ENCODE measurements around the gene CENPC. TPM values are rescaled to one million over a fixed set of nuclear protein-coding genes. Genes with fewer than 3 reads are reported as not detected.
"Not testable (repeated sequence)": the region's sequence is repeated elsewhere in the genome, so short reads cannot be mapped to it uniquely, and the experiment has no call there.

Gene CENPC
- total RNA-seq, 5 donors from 2014 or later (not counting 1 experiment from before 2014, with no cell fraction given) = 38.4 to 101 (median 40.0) TPM

- ChIA-PET POLR2A (interaction anchor here in 1 of 2 donors (0.6 kb wide), 1 partner anchor 83 kb away, joined by 4 read pairs; no protein-coding TSS in a partner anchor), CTCF (interaction anchor here (0.7 to 1.1 kb wide), 3 partner anchors 9 to 351 kb away, joined by 3 read pairs; no protein-coding TSS in a partner anchor)
- Histone ChIP-seq H3K36me3 (ENCODE audit: control insufficient read depth in 2 of 2, extremely low read depth in 1 of 2, insufficient read depth in 1 of 2, low read length in 1 of 2) (no peaks in the 10 kb centered on the region), H3K4me3 (ENCODE audit: control insufficient read depth in 1 of 2, extremely low read depth in 1 of 2, low read length in 1 of 2) (peak within 1 kb of the TSS; percentile 18 to 29), H3K27ac (ENCODE audit: low read length) (no peak within 1 kb of the TSS), H3K9me3 (no peaks in the 10 kb centered on the region), H3K27me3 (replicated peaks in 1 of 2; ENCODE audit: control insufficient read depth in 2 of 2, extremely low read depth in 1 of 2, insufficient read depth in 2 of 2, low read length in 1 of 2) (no peaks in the 10 kb centered on the region), H3K4me1 (ENCODE audit: control insufficient read depth in 1 of 2, extremely low read depth in 1 of 2, insufficient read depth in 2 of 2, low read length in 2 of 2) (peaks cover 0 to 23% of the 10 kb centered on the region in 2 experiments)
- Mint-ChIP-seq H3K4me1 (peaks cover 35 to 50% (median 48%) of the 10 kb centered on the region in 3 donors), H3K36me3 (no peaks in the 10 kb centered on the region), H3K27ac (peak within 1 kb of the TSS; percentile 91 to 94), H3K27me3 (no peaks in the 10 kb centered on the region), H3K9me3 (no peaks in the 10 kb centered on the region), H3K4me3 (peak within 1 kb of the TSS; percentile 78 to 88 (median 80))
- ATAC-seq (replicated peaks in 1 of 4) = peak; percentile 37 to 90 (median 71)
- WGBS (ENCODE audit: insufficient coverage) = no CpG with 5 or more reads among the region's 4 CpGs
- DNase-seq = peak in 14 of 35 experiments; percentile 11 to 51 (median 20)
Observed at GRCh38 chr4:67558493-67558892, 13.2 kb upstream of the CENPC start, which contains the start of gene STAP1. Gene STAP1, plus strand, starts transcription at chr4:67558727. Its CDS starts 83 bp downstream, at chr4:67558810.

- no peaks in the 10 kb centered on the region for H3K27me3 ChIP-seq (replicated peaks in 1 of 2; ENCODE audit: control insufficient read depth in 2 of 2, extremely low read depth in 1 of 2, insufficient read depth in 2 of 2, low read length in 1 of 2)
- Mint-ChIP-seq H3K27ac (peak overlapping the region; percentile 19 to 62), H3K36me3 (no peaks in the 10 kb centered on the region), H3K4me3 (no peak overlapping the region), H3K27me3 (no peaks in the 10 kb centered on the region), H3K9me3 (no peaks in the 10 kb centered on the region), H3K4me1 (peaks cover 33 to 58% (median 50%) of the 10 kb centered on the region in 3 donors)
- peaks cover 0 to 25% of the 10 kb centered on the region in 2 experiments for H3K4me1 ChIP-seq (ENCODE audit: control insufficient read depth in 1 of 2, extremely low read depth in 1 of 2, insufficient read depth in 2 of 2, low read length in 2 of 2)
- ChIA-PET CTCF (no interaction called here), POLR2A (interaction anchor here (0.6 to 1.4 kb wide), 2 partner anchors 13 to 25 kb away, joined by 3 to 5 read pairs; no protein-coding TSS in a partner anchor)
- no peaks in the 10 kb centered on the region for H3K36me3 ChIP-seq (ENCODE audit: control insufficient read depth in 2 of 2, extremely low read depth in 1 of 2, insufficient read depth in 1 of 2, low read length in 1 of 2)
- H3K4me3 ChIP-seq (ENCODE audit: control insufficient read depth in 1 of 2, extremely low read depth in 1 of 2, low read length in 1 of 2) = no peak overlapping the region
- ATAC-seq (replicated peaks in 1 of 4) (no peak), DNase-seq (no peak)
- WGBS (ENCODE audit: insufficient coverage) = 100% methylated on average over 1 of the region's 2 CpGs
- H3K9me3 ChIP-seq = no peaks in the 10 kb centered on the region
- H3K27ac ChIP-seq (ENCODE audit: low read length) = no peak overlapping the region
Observed at GRCh38 chr4:67556436-67556835, 11.1 kb upstream of the CENPC start.

GRCh38 chr4:67555447-67555846, 10.1 kb upstream of the CENPC start:
- no peaks in the 10 kb centered on the region for H3K27me3 ChIP-seq (replicated peaks in 1 of 2; ENCODE audit: control insufficient read depth in 2 of 2, extremely low read depth in 1 of 2, insufficient read depth in 2 of 2, low read length in 1 of 2)
- Mint-ChIP-seq H3K4me1 (peaks cover 30 to 49% (median 47%) of the 10 kb centered on the region in 3 donors), H3K27ac (no peak overlapping the region), H3K9me3 (no peaks in the 10 kb centered on the region), H3K27me3 (no peaks in the 10 kb centered on the region), H3K36me3 (no peaks in the 10 kb centered on the region), H3K4me3 (no peak overlapping the region)
- H3K9me3 ChIP-seq = no peaks in the 10 kb centered on the region
- ChIA-PET POLR2A (no interaction called here), CTCF (interaction anchor here in 1 of 2 donors (0.6 to 0.8 kb wide), 2 partner anchors 13 to 139 kb away, joined by 3 to 8 read pairs; no protein-coding TSS in a partner anchor)
- no peak for DNase-seq
- H3K36me3 ChIP-seq (ENCODE audit: control insufficient read depth in 2 of 2, extremely low read depth in 1 of 2, insufficient read depth in 1 of 2, low read length in 1 of 2) = no peaks in the 10 kb centered on the region
- no peak for ATAC-seq (replicated peaks in 1 of 4)
- no peak overlapping the region for H3K4me3 ChIP-seq (ENCODE audit: control insufficient read depth in 1 of 2, extremely low read depth in 1 of 2, low read length in 1 of 2)
- no peak overlapping the region for H3K27ac ChIP-seq (ENCODE audit: low read length)
- WGBS (ENCODE audit: insufficient coverage) = no CpG with 5 or more reads among the region's 3 CpGs
- peaks cover 0 to 25% of the 10 kb centered on the region in 2 experiments for H3K4me1 ChIP-seq (ENCODE audit: control insufficient read depth in 1 of 2, extremely low read depth in 1 of 2, insufficient read depth in 2 of 2, low read length in 2 of 2)

- H3K27me3 Mint-ChIP-seq = no peaks in the 10 kb centered on the region
- H3K36me3 Mint-ChIP-seq = no peaks in the 10 kb centered on the region
- Histone ChIP-seq H3K36me3 (ENCODE audit: control insufficient read depth in 2 of 2, extremely low read depth in 1 of 2, insufficient read depth in 1 of 2, low read length in 1 of 2) (no peaks in the 10 kb centered on the region), H3K27me3 (replicated peaks in 1 of 2; ENCODE audit: control insufficient read depth in 2 of 2, extremely low read depth in 1 of 2, insufficient read depth in 2 of 2, low read length in 1 of 2) (no peaks in the 10 kb centered on the region), H3K27ac (ENCODE audit: low read length) (no peak overlapping the region), H3K9me3 (no peaks in the 10 kb centered on the region), H3K4me3 (ENCODE audit: control insufficient read depth in 1 of 2, extremely low read depth in 1 of 2, low read length in 1 of 2) (no peak overlapping the region), H3K4me1 (ENCODE audit: control insufficient read depth in 1 of 2, extremely low read depth in 1 of 2, insufficient read depth in 2 of 2, low read length in 2 of 2) (peaks cover 0 to 19% of the 10 kb centered on the region in 2 experiments)
- no peak overlapping the region for H3K27ac Mint-ChIP-seq
- CTCF ChIA-PET = interaction anchor here in 1 of 2 donors (0.6 kb wide), 1 partner anchor 71 kb away, joined by 3 read pairs; no protein-coding TSS in a partner anchor
- ATAC-seq (replicated peaks in 1 of 4) = no peak
- POLR2A ChIA-PET = interaction anchor here in 1 of 2 donors (0.6 to 1.0 kb wide), 2 partner anchors 18 to 27 kb away, joined by 3 to 4 read pairs; no protein-coding TSS in a partner anchor
- H3K4me3 Mint-ChIP-seq = no peak overlapping the region
- H3K9me3 Mint-ChIP-seq = no peaks in the 10 kb centered on the region
- 100% methylated on average over 2 of the region's 3 CpGs for WGBS (ENCODE audit: insufficient coverage)
- no peak for DNase-seq
- H3K4me1 Mint-ChIP-seq = peaks cover 26 to 42% (median 41%) of the 10 kb centered on the region in 3 donors
Observed at GRCh38 chr4:67554096-67554495, 8.8 kb upstream of the CENPC start.

GRCh38 chr4:67552146-67552792, 7.0 kb upstream of the CENPC start:
- not testable (repeated sequence) for H3K36me3 Mint-ChIP-seq; H3K4me1 ChIP-seq (ENCODE audit: control insufficient read depth in 1 of 2, extremely low read depth in 1 of 2, insufficient read depth in 2 of 2, low read length in 2 of 2); DNase-seq; ATAC-seq (replicated peaks in 1 of 4); H3K9me3 Mint-ChIP-seq; H3K4me3 ChIP-seq (ENCODE audit: control insufficient read depth in 1 of 2, extremely low read depth in 1 of 2, low read length in 1 of 2); H3K36me3 ChIP-seq (ENCODE audit: control insufficient read depth in 2 of 2, extremely low read depth in 1 of 2, insufficient read depth in 1 of 2, low read length in 1 of 2); H3K27ac ChIP-seq (ENCODE audit: low read length); H3K27me3 ChIP-seq (replicated peaks in 1 of 2; ENCODE audit: control insufficient read depth in 2 of 2, extremely low read depth in 1 of 2, insufficient read depth in 2 of 2, low read length in 1 of 2); H3K9me3 ChIP-seq; H3K27ac Mint-ChIP-seq; H3K27me3 Mint-ChIP-seq
- POLR2A ChIA-PET = interaction anchor here (0.6 kb wide), 4 partner anchors 13 to 588 kb away, joined by 6 to 12 read pairs (median 8); no protein-coding TSS in a partner anchor
- CTCF ChIA-PET = interaction anchor here in 1 of 2 donors (0.6 to 0.8 kb wide), 3 partner anchors 17 to 798 kb away, joined by 3 to 6 read pairs (median 5); partner anchors contain the start of gene UBA6
- Mint-ChIP-seq H3K4me1 (peaks cover 13 to 26% (median 23%) of the 10 kb centered on the region in 3 donors), H3K4me3 (peak overlapping the region in 1 of 3 donors; percentile 9)
- WGBS (ENCODE audit: insufficient coverage) = no CpG with 5 or more reads among the region's 4 CpGs

GRCh38 chr4:67550857-67551256, 5.6 kb upstream of the CENPC start:
- no peak for DNase-seq
- no peaks in the 10 kb centered on the region for H3K27me3 ChIP-seq (replicated peaks in 1 of 2; ENCODE audit: control insufficient read depth in 2 of 2, extremely low read depth in 1 of 2, insufficient read depth in 2 of 2, low read length in 1 of 2)
- Mint-ChIP-seq H3K4me1 (peaks cover 12 to 22% (median 16%) of the 10 kb centered on the region in 3 donors), H3K27me3 (no peaks in the 10 kb centered on the region), H3K27ac (peak overlapping the region; percentile 11 to 57), H3K9me3 (no peaks in the 10 kb centered on the region), H3K36me3 (no peaks in the 10 kb centered on the region), H3K4me3 (no peak overlapping the region)
- WGBS (ENCODE audit: insufficient coverage) = 80% methylated on average over 2 of the region's 3 CpGs
- ATAC-seq (replicated peaks in 1 of 4) = no peak
- no peaks in the 10 kb centered on the region for H3K9me3 ChIP-seq
- no peak overlapping the region for H3K4me3 ChIP-seq (ENCODE audit: control insufficient read depth in 1 of 2, extremely low read depth in 1 of 2, low read length in 1 of 2)
- H3K4me1 ChIP-seq (ENCODE audit: control insufficient read depth in 1 of 2, extremely low read depth in 1 of 2, insufficient read depth in 2 of 2, low read length in 2 of 2) = peaks cover 0 to 2% of the 10 kb centered on the region in 2 experiments
- no peaks in the 10 kb centered on the region for H3K36me3 ChIP-seq (ENCODE audit: control insufficient read depth in 2 of 2, extremely low read depth in 1 of 2, insufficient read depth in 1 of 2, low read length in 1 of 2)
- POLR2A ChIA-PET = interaction anchor here (0.6 to 0.7 kb wide), 2 partner anchors 10 to 811 kb away, joined by 3 to 5 read pairs; no protein-coding TSS in a partner anchor
- CTCF ChIA-PET = interaction anchor here (0.6 to 1.1 kb wide), 10 partner anchors 16 to 360 kb away, joined by 3 to 6 read pairs (median 4); no protein-coding TSS in a partner anchor
- no peak overlapping the region for H3K27ac ChIP-seq (ENCODE audit: low read length)

Measured in T-cell (primary cell).